K562 (cell line): Measurements from ENCODE around the gene IDI2. TPM values are rescaled to one million over a fixed set of nuclear protein-coding genes. Genes with fewer than 3 reads are reported as not detected.

Experiments
- BHLHE40 ChIP-seq: IDR thresholded peaks from 2 replicates; pipeline ENCODE4 v1.6.1; 2011; ENCODE audit warnings: low read length, improper control_type of control experiment
- CEBPB ChIP-seq: fragments of 450-650 bp; IDR thresholded peaks from 2 replicates; pipeline ENCODE4 v1.6.1; 2016; ENCODE audit warnings: missing genetic modification characterization, missing compliant biosample characterization
- E2F3 ChIP-seq: fragments of 250-450 bp; sonication (Bioruptor Pico); IDR thresholded peaks from 2 replicates; pipeline ENCODE4 v1.4.0; 2020; ENCODE audit warnings: mild to moderate bottlenecking
- MCM2 ChIP-seq: fragments of 450-650 bp; IDR thresholded peaks from 2 replicates; pipeline ENCODE4 v1.6.1; 2017; ENCODE audit warnings: low read depth, mild to moderate bottlenecking
- MYNN ChIP-seq, 2 experiments: sonication (generic); formaldehyde crosslinking in 1 of 2; IDR thresholded peaks; 2 replicates each; pipeline versions ENCODE4 v1.5.0 to v1.6.1; 2016 to 2020; ENCODE audit warnings: antibody characterized with exemption in 1 of 2, missing genetic modification reagents in 1 of 2
- RFX7 ChIP-seq: fragments of 250-450 bp; sonication (Bioruptor Pico); IDR thresholded peaks from 2 replicates; pipeline ENCODE4 v1.5.1; 2021; ENCODE audit warnings: mild to moderate bottlenecking
- RHOXF2B ChIP-seq: fragments of 250-450 bp; sonication (Bioruptor Pico); conservative IDR thresholded peaks from 2 replicates; pipeline ENCODE4 v1.5.1; 2021
- SRSF1 ChIP-seq: fragments of 200-400 bp; formaldehyde crosslinking; IDR thresholded peaks from 2 replicates; pipeline ENCODE4 v1.6.1; 2017; ENCODE audit warnings: mild to moderate bottlenecking, low read depth, low read length, moderate library complexity
- TEAD1 ChIP-seq, 2 experiments: fragments of 450-650 bp in 1 of 2; sonication (generic) in 1 of 2; formaldehyde crosslinking; IDR thresholded peaks; 2 replicates each; pipeline versions ENCODE4 v1.4.0 to v1.8.0; 2020 to 2022; ENCODE audit warnings: mild to moderate bottlenecking in 2 of 2, missing genetic modification reagents in 1 of 2
- polyA plus RNA-seq, 8 experiments: library from polyadenylated mRNA; depleted of rRNA in 4 of 8; stranded (reverse) in 5 of 8; unstranded in 3 of 8; fragments of >200 nt; fragmentation: Nextera tagmentation in 2 of 8; fragmentation: Illumina TruSeq in 1 of 8; extraction: Ambion mirVana in 2 of 8; extraction: Trizol in 1 of 8; gene quantifications; 2 replicates each; pipeline versions ENCODE4 v1.2.1 to v1.2.3, GENCODE V29; 2011 to 2014; ENCODE audit warnings: inconsistent platforms in 1 of 8, missing spikeins in 1 of 8
- total RNA-seq, 7 experiments: library from RNA; depleted of rRNA in 6 of 7; stranded (reverse); fragments of >200 nt in 6 of 7; fragmentation: Illumina TruSeq in 2 of 7; extraction: Trizol in 2 of 7; gene quantifications; 2 replicates each; pipeline versions ENCODE4 v1.2.1 to v1.2.3, GENCODE V29; 2011 to 2021; ENCODE audit warnings: low replicate concordance in 1 of 7
- TF ChIP-seq, protein P1 (sequence below), 3 experiments: fragments of 200-800 bp in 1 of 3; sonication (Bioruptor generic) in 1 of 3; sonication (generic) in 1 of 3; formaldehyde crosslinking in 1 of 3; IDR thresholded peaks; 2 replicates each; pipeline versions ENCODE4 v1.6.1 to v1.8.0; 2016 to 2022; ENCODE audit warnings: mild to moderate bottlenecking in 2 of 3, missing compliant biosample characterization in 2 of 3, missing genetic modification characterization in 2 of 3, missing genetic modification reagents in 1 of 3
- TF ChIP-seq, protein P2 (sequence below): fragments of 450-650 bp; formaldehyde crosslinking; IDR thresholded peaks from 2 replicates; pipeline ENCODE4 v1.4.0; 2022; ENCODE audit warnings: missing genetic modification characterization
- TF ChIP-seq, protein P3 (sequence below): sonication (generic); formaldehyde crosslinking; IDR thresholded peaks from 2 replicates; pipeline ENCODE4 v1.8.1; 2023; ENCODE audit warnings: mild to moderate bottlenecking, missing genetic modification reagents

Gene IDI2
- total and polyA plus RNA-seq, 9 of the 15 experiments (the other 6 are each of a cell fraction or from before 2014, with no cell fraction given): not detected

DNA sequence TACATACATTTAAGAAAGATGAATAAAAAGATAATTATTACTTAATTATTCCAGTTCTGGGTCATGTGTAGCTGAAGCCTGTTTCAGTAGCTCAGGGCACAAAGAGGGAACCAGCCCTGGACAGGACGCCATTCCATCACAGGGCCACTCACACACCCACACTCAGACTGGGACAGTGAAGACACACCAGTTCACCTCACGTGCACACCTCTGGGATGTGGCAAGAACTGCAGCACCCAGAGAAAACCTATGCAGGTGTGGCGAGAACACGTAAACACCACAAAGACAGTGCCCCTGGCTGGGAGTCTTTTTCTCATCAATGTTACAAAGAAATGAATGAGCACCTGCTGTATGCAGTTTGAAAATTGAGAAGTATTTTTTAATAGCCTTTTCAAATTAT lies 24.9 kb upstream of the IDI2 start (continued):
- TF ChIP-seq, protein P1, sequence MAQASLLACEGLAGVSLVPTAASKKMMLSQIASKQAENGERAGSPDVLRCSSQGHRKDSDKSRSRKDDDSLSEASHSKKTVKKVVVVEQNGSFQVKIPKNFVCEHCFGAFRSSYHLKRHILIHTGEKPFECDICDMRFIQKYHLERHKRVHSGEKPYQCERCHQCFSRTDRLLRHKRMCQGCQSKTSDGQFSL (CRISPR knock-in tag; IDR thresholded peaks at IDR 0.05): no peak
- TF ChIP-seq, protein P1 (tag; IDR thresholded peaks at IDR 0.05): no peak
- TF ChIP-seq E2F3 (CRISPR knock-in tag) (no peak), SRSF1 (no peak), TEAD1 (CRISPR knock-in tag; IDR thresholded peaks at IDR 0.05) (no peak), RFX7 (CRISPR knock-in tag) (no peak), MCM2 (no peak), CEBPB (tag) (peak; percentile 33; the same call in 1 of the 2 replicates), RHOXF2B (CRISPR knock-in tag) (no peak), BHLHE40 (peak; percentile 78), MYNN (IDR thresholded peaks at IDR 0.05) (0 out of 2 replicates have a peak, but pooled peaks have one; percentile 4), MYNN (CRISPR knock-in tag; IDR thresholded peaks at IDR 0.05) (no peak)
- TF ChIP-seq, protein P2, sequence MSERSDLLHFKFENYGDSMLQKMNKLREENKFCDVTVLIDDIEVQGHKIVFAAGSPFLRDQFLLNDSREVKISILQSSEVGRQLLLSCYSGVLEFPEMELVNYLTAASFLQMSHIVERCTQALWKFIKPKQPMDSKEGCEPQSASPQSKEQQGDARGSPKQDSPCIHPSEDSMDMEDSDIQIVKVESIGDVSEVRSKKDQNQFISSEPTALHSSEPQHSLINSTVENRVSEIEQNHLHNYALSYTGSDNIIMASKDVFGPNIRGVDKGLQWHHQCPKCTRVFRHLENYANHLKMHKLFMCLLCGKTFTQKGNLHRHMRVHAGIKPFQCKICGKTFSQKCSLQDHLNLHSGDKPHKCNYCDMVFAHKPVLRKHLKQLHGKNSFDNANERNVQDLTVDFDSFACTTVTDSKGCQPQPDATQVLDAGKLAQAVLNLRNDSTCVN (CRISPR knock-in tag): no peak
- TF ChIP-seq, protein P3, sequence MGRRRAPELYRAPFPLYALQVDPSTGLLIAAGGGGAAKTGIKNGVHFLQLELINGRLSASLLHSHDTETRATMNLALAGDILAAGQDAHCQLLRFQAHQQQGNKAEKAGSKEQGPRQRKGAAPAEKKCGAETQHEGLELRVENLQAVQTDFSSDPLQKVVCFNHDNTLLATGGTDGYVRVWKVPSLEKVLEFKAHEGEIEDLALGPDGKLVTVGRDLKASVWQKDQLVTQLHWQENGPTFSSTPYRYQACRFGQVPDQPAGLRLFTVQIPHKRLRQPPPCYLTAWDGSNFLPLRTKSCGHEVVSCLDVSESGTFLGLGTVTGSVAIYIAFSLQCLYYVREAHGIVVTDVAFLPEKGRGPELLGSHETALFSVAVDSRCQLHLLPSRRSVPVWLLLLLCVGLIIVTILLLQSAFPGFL (CRISPR knock-in tag): no peak
